Heart left ventricle (tissue), 13 donors: ENCODE results near the gene AAR2.

Experiments used
- POLR2A ChIP-seq, 2 donors: fragments of 450-650 bp; IDR thresholded peaks; one replicate each; pipeline ENCODE4 v1.6.1; 2017; ENCODE audit warnings: antibody characterized with exemption in 2 of 2, mild to moderate bottlenecking in 2 of 2, moderate library complexity in 2 of 2
- TF ChIP-seq, protein P1 (sequence below), 12 donors: fragments of 200-600 bp; sonication (generic) in 4 of 12; IDR thresholded peaks; one replicate each; pipeline versions ENCODE4 v1.5.0 to v1.8.0; 2018 to 2022; ENCODE audit warnings: antibody characterized with exemption in 12 of 12, mild to moderate bottlenecking in 5 of 12
- donor health status: ischemic (EF 13 %, LVEDD 7.1; RV severe dilation, severe dysfunction).
- donor health status: DM: no; HTN: yes; CAD: no.
- donor health status: DM: no; HTN: no; CAD: no.
- donor health status: ischemic (EF 25% LVEDD 6.9; RV normal size, moderate dysfunction).
- donor health status: ischemic (EF 25% LVEDD 5.7; RV mildly dilated, moderate dysfunction).
- donor health status: ischemic (EF 35%, LVEDD 5.7; RV mildly dilated, moderate dysfunction).
- donor health status: nonischemic (EF 11% LVEDD 7.7; RV severe dilation, severe dysfunction).
- donor health status: DM: yes; HTN: yes; CAD: no.
- donor health status: PGD.
- donor health status: ischemic (EF 29% LVEDD 5.4; RV normal size, mild dysfunction).
- donor health status: nonischemic (EF 23%, LVEDD 6.1; RV moderate dilation, normal function).

DNA sequence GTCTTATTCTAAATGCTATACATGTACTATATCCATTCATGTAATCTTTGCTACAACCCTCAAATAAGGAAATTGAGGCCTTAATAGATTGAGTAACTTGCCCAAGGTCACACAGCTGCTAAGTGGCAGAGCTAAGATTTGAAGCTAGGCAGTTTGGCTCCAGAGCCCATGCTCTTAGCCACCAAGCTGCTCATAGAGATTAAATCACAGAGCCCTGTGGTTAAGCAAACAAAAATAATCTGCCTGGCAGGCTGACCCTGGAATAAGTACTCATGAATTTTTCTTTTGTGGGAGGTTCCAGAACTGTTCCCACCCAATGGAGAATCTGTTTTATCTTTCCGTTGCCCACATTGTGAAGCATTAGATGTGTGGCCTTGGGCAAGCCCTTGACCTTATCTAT is 7.4 kb downstream of the AAR2 start:
- TF ChIP-seq, protein P1, sequence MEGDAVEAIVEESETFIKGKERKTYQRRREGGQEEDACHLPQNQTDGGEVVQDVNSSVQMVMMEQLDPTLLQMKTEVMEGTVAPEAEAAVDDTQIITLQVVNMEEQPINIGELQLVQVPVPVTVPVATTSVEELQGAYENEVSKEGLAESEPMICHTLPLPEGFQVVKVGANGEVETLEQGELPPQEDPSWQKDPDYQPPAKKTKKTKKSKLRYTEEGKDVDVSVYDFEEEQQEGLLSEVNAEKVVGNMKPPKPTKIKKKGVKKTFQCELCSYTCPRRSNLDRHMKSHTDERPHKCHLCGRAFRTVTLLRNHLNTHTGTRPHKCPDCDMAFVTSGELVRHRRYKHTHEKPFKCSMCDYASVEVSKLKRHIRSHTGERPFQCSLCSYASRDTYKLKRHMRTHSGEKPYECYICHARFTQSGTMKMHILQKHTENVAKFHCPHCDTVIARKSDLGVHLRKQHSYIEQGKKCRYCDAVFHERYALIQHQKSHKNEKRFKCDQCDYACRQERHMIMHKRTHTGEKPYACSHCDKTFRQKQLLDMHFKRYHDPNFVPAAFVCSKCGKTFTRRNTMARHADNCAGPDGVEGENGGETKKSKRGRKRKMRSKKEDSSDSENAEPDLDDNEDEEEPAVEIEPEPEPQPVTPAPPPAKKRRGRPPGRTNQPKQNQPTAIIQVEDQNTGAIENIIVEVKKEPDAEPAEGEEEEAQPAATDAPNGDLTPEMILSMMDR (IDR thresholded peaks at IDR 0.05) = no peak
- TF ChIP-seq POLR2A (IDR thresholded peaks at IDR 0.05) = no peak
